HL-60 (cell line): ENCODE data around the gene TOX2.

Experiments
- DNase-seq, 2 experiments: peaks; one replicate each; pipeline ENCODE4 v3.0.0-alpha.2; 2010 to 2020; ENCODE audit warnings: low read depth in 1 of 2, low spot score in 1 of 2
- H3K27ac ChIP-seq: fragments of 250-450 bp; sonication (Bioruptor Pico); replicated peaks from 2 replicates; pipeline ENCODE4 v1.5.1; 2020; ENCODE audit warnings: mild to moderate bottlenecking, moderate library complexity
- H3K27me3 ChIP-seq: fragments of 250-450 bp; sonication (Bioruptor Pico); 2 replicates; pipeline ENCODE4 v1.5.1; 2021; ENCODE audit warnings: mild to moderate bottlenecking, moderate library complexity; ENCODE audit not compliant: insufficient read depth, poor library complexity, severe bottlenecking
- H3K4me3 ChIP-seq: replicated peaks from 2 replicates; pipeline ENCODE4 v1.5.1; 2011; ENCODE audit warnings: mild to moderate bottlenecking, control low read depth, low read length; ENCODE audit not compliant: insufficient read depth
- GABPA ChIP-seq: IDR thresholded peaks from 2 replicates; pipeline ENCODE4 v1.6.1; 2012; ENCODE audit warnings: low read depth
- POLR2AphosphoS5 ChIP-seq: IDR thresholded peaks from 2 replicates; pipeline ENCODE4 v1.6.1; 2012; ENCODE audit warnings: low read depth
- SPI1 ChIP-seq: IDR thresholded peaks from 2 replicates; pipeline ENCODE4 v1.6.1; 2012; ENCODE audit warnings: low read depth, mild to moderate bottlenecking, borderline replicate concordance
- TF ChIP-seq, protein P1 (sequence below): IDR thresholded peaks from one replicate; pipeline ENCODE4 v1.5.1; 2011; ENCODE audit warnings: low read length, control low read depth, inconsistent platforms; ENCODE audit not compliant: insufficient read depth
- TF ChIP-seq, protein P2 (sequence below): IDR thresholded peaks from 2 replicates; pipeline ENCODE4 v1.6.1; 2012; ENCODE audit warnings: low read depth; ENCODE audit not compliant: insufficient replicate concordance

TOX2 gene

DNA sequence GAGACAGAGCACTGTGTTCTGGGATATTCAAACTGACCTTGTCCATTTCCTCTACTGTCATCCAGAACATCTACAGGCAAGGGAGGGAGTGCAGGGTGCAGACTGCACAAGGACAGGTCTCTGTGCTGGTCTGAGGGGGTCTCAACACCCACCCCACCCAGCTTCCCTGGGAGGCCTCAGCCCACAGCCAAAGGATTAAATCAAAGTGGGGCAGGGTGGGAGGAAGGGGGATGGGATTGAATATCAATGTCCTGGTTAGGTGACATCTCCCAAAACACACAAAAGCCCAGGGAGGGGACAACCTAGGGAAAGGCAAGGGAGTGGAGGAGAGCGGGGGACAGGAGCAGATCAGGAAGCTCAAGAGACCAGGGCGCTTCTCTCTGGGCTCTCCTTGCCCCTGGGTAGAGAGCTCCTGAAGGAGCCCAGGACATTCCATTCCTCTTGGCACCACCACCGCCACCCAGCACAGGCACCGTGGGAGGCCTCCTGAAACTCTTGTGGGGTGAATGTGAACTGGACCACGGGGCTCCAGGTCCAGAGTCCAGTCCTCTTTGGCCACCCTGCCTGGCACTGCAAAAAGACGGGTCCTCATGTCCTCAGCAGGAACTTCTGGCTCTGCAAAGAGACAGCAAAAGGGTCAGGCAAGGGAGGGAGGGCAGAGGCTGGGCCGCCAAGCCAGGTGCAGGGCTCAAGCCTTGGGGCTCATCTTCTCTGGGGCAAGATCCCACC, 198.4 kb downstream of the TOX2 start:
- no peak for DNase-seq
- Histone ChIP-seq H3K27ac (no peak overlapping the region), H3K27me3 (no peaks in the 10 kb centered on the region), H3K4me3 (no peak overlapping the region)
- TF ChIP-seq POLR2AphosphoS5, result no peak
- TF ChIP-seq, protein P1, sequence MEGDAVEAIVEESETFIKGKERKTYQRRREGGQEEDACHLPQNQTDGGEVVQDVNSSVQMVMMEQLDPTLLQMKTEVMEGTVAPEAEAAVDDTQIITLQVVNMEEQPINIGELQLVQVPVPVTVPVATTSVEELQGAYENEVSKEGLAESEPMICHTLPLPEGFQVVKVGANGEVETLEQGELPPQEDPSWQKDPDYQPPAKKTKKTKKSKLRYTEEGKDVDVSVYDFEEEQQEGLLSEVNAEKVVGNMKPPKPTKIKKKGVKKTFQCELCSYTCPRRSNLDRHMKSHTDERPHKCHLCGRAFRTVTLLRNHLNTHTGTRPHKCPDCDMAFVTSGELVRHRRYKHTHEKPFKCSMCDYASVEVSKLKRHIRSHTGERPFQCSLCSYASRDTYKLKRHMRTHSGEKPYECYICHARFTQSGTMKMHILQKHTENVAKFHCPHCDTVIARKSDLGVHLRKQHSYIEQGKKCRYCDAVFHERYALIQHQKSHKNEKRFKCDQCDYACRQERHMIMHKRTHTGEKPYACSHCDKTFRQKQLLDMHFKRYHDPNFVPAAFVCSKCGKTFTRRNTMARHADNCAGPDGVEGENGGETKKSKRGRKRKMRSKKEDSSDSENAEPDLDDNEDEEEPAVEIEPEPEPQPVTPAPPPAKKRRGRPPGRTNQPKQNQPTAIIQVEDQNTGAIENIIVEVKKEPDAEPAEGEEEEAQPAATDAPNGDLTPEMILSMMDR, result no peak
- TF ChIP-seq, protein P2, sequence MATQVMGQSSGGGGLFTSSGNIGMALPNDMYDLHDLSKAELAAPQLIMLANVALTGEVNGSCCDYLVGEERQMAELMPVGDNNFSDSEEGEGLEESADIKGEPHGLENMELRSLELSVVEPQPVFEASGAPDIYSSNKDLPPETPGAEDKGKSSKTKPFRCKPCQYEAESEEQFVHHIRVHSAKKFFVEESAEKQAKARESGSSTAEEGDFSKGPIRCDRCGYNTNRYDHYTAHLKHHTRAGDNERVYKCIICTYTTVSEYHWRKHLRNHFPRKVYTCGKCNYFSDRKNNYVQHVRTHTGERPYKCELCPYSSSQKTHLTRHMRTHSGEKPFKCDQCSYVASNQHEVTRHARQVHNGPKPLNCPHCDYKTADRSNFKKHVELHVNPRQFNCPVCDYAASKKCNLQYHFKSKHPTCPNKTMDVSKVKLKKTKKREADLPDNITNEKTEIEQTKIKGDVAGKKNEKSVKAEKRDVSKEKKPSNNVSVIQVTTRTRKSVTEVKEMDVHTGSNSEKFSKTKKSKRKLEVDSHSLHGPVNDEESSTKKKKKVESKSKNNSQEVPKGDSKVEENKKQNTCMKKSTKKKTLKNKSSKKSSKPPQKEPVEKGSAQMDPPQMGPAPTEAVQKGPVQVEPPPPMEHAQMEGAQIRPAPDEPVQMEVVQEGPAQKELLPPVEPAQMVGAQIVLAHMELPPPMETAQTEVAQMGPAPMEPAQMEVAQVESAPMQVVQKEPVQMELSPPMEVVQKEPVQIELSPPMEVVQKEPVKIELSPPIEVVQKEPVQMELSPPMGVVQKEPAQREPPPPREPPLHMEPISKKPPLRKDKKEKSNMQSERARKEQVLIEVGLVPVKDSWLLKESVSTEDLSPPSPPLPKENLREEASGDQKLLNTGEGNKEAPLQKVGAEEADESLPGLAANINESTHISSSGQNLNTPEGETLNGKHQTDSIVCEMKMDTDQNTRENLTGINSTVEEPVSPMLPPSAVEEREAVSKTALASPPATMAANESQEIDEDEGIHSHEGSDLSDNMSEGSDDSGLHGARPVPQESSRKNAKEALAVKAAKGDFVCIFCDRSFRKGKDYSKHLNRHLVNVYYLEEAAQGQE, result no peak
- no peak for TF ChIP-seq GABPA

DNA sequence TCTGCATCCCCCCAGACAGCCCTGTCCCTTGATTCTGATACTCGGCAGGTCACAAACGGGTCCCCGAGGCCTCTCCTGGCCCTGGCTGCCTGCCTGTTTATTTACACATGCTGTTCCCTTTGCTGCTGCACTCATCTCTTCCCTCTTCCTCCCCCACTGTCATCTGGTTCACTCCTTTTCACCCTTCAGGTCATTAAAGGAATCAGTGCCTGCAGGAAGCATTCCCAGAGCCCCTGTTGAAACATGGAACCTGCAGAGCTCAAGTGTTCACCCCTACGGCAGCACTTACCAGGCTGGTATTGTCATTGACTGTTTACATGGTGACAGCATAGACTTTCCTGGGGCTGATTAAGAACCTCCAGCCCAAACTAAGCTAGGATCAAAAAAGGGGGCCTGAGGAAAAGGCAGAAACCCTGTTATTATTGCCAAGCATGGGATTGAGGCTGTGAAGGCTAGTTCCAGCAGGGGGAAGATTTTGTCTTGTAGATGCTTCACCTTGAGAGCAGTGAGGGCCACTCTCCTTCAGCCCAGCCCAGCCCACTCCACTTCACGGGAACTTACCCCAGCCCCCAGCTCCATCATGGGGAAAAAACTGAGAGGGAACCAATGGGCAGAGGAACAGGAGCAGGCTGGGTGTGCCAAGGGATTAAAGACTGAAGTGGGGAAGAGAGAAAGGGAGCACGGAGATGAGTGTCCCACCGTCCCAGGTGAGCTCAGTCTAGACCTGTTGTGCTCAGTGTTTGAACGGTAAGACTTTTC, 199.1 kb downstream of the TOX2 start:
- TF ChIP-seq, protein P2, result no peak
- TF ChIP-seq POLR2AphosphoS5, result no peak
- TF ChIP-seq GABPA, result no peak
- no peak for TF ChIP-seq SPI1
- TF ChIP-seq, protein P1, result no peak
- no peak overlapping the region for H3K4me3 ChIP-seq
- H3K27me3 ChIP-seq, result no peaks in the 10 kb centered on the region
- no peak overlapping the region for H3K27ac ChIP-seq
- no peak for DNase-seq

DNA sequence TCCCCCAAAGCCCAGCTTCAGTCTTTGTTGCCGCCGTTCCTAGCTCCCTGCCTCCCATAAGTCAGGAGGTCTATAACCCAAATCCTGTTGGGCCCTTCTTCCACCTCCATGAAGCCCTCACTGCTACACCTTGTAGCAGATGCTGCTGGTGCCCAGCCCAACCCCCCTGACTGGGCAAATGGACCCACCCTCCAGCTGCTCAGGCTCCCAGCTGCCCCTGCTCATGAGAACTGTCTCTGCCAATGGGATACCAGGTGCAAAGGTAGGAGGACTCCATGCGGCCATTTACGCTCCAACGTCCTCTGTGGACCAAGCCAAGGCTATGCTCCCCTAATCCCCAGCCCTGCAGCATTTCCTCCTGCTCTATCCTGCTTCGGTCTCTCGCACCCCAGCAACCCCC, 200.5 kb downstream of the TOX2 start:
- TF ChIP-seq GABPA, result no peak
- TF ChIP-seq POLR2AphosphoS5, result no peak
- TF ChIP-seq, protein P1, result no peak
- no peak for TF ChIP-seq SPI1
- TF ChIP-seq, protein P2, result no peak
- DNase-seq, result no peak
- H3K27me3 ChIP-seq, result no peaks in the 10 kb centered on the region
- H3K27ac ChIP-seq, result no peak overlapping the region
- no peak overlapping the region for H3K4me3 ChIP-seq
